GM12878 (cell line): ENCODE results near the gene PRPF40B. TPM values are rescaled to one million over a fixed set of nuclear protein-coding genes. Genes with fewer than 3 reads are reported as not detected.

Experiments
- CREB1 ChIP-seq: IDR thresholded peaks from 2 replicates; pipeline ENCODE4 v1.6.1; 2012; ENCODE audit warnings: low read depth, mild to moderate bottlenecking, inconsistent platforms
- IKZF1 ChIP-seq: fragments of 450-650 bp; conservative IDR thresholded peaks from 2 replicates; pipeline ENCODE4 v1.6.1; 2017; ENCODE audit warnings: antibody characterized with exemption, mild to moderate bottlenecking
- JUND ChIP-seq: IDR thresholded peaks from 2 replicates; pipeline ENCODE4 v1.6.1; 2012; ENCODE audit warnings: low read depth, mild to moderate bottlenecking, low read length, improper control_type of control experiment, moderate library complexity
- MEF2A ChIP-seq: IDR thresholded peaks from 2 replicates; pipeline ENCODE4 v1.6.1; 2011; ENCODE audit warnings: low read depth, mild to moderate bottlenecking, low read length, moderate library complexity; ENCODE audit not compliant: insufficient read depth
- MXI1 ChIP-seq: fragments of 150-350 bp; IDR thresholded peaks from 2 replicates; pipeline ENCODE4 v1.6.1; 2011; ENCODE audit warnings: low read depth, mild to moderate bottlenecking, inconsistent platforms, low read length, improper control_type of control experiment
- RCOR1 ChIP-seq: conservative IDR thresholded peaks from 2 replicates; pipeline ENCODE4 v1.6.1; 2012; ENCODE audit warnings: low read depth, low read length, improper control_type of control experiment
- RUNX3 ChIP-seq: IDR thresholded peaks from 2 replicates; pipeline ENCODE4 v1.6.1; 2012; ENCODE audit warnings: low read length, inconsistent platforms
- SMARCA5 ChIP-seq: fragments of 450-650 bp; IDR thresholded peaks from 2 replicates; pipeline ENCODE4 v1.6.1; 2017; ENCODE audit warnings: mild to moderate bottlenecking
- SUPT20H ChIP-seq: IDR thresholded peaks from 2 replicates; pipeline ENCODE4 v1.6.1; 2011; ENCODE audit warnings: low read depth, mild to moderate bottlenecking, low read length, moderate library complexity, borderline replicate concordance; ENCODE audit not compliant: control insufficient read depth
- TCF12 ChIP-seq: IDR thresholded peaks from 2 replicates; pipeline ENCODE4 v1.6.1; 2011; ENCODE audit warnings: low read depth, mild to moderate bottlenecking, low read length
- TCF3 ChIP-seq: IDR thresholded peaks from 2 replicates; pipeline ENCODE4 v1.6.1; 2012; ENCODE audit warnings: low read depth, mild to moderate bottlenecking, low read length, borderline replicate concordance; ENCODE audit not compliant: insufficient read depth
- ZNF274 ChIP-seq: IDR thresholded peaks from one replicate; pipeline ENCODE4 v1.8.0; 2011; ENCODE audit not compliant: insufficient read length, insufficient read depth
- ZNF687 ChIP-seq: fragments of 450-650 bp; IDR thresholded peaks from 2 replicates; pipeline ENCODE4 v1.6.1; 2017; ENCODE audit warnings: mild to moderate bottlenecking, moderate library complexity
- polyA plus RNA-seq, 11 experiments: library from polyadenylated mRNA; depleted of rRNA in 4 of 11; unstranded in 6 of 11; stranded (reverse) in 5 of 11; fragments of >200 nt; fragmentation: Nextera tagmentation in 4 of 11; fragmentation: Illumina TruSeq in 1 of 11; extraction: Ambion mirVana in 4 of 11; extraction: Trizol in 1 of 11; gene quantifications; 1 replicate in 1 of 11; 2 replicates in 10 of 11; pipeline versions ENCODE4 v1.2.1 to v1.2.3, GENCODE V29; 2011 to 2016; ENCODE audit warnings: inconsistent platforms in 2 of 11, missing spikeins in 2 of 11, low read depth in 1 of 11
- total RNA-seq, 4 experiments: library from RNA; depleted of rRNA in 3 of 4; stranded (reverse); fragments of >200 nt in 3 of 4; fragmentation: Illumina TruSeq in 1 of 4; extraction: Trizol in 1 of 4; gene quantifications; 2 replicates each; pipeline versions ENCODE4 v1.2.1 to v1.2.3, GENCODE V29; 2013 to 2021
- TF ChIP-seq, protein P1 (sequence below): fragments of 450-650 bp; IDR thresholded peaks from 2 replicates; pipeline ENCODE4 v1.6.1; 2016; ENCODE audit warnings: mild to moderate bottlenecking
- TF ChIP-seq, protein P2 (sequence below): fragments of 450-650 bp; IDR thresholded peaks from 2 replicates; pipeline ENCODE4 v1.6.1; 2016; ENCODE audit warnings: mild to moderate bottlenecking, moderate library complexity, borderline replicate concordance

PRPF40B gene
- total and polyA plus RNA-seq, 10 of the 15 experiments (the other 5 are each of a cell fraction or from before 2014, with no cell fraction given): 0.31 to 17.9 (median 7.3) TPM

GRCh38 chr12:49671031-49671765 is 47.8 kb downstream of the PRPF40B start (continued):
- TF ChIP-seq MXI1: no peak
- TF ChIP-seq RCOR1: no peak
- peak; percentile 19; the same call in 1 of the 2 replicates for TF ChIP-seq RUNX3
- TF ChIP-seq IKZF1: peak; percentile 50
- TF ChIP-seq JUND: no peak
- no peak for TF ChIP-seq SUPT20H
- peak; percentile 30 for TF ChIP-seq ZNF687
- 0 out of 2 replicates have a peak, but pooled peaks have one; percentile 36 for TF ChIP-seq SMARCA5
- TF ChIP-seq MEF2A: no peak
- peak; percentile 66; the same call in 1 of the 2 replicates for TF ChIP-seq TCF3
- TF ChIP-seq, protein P1, sequence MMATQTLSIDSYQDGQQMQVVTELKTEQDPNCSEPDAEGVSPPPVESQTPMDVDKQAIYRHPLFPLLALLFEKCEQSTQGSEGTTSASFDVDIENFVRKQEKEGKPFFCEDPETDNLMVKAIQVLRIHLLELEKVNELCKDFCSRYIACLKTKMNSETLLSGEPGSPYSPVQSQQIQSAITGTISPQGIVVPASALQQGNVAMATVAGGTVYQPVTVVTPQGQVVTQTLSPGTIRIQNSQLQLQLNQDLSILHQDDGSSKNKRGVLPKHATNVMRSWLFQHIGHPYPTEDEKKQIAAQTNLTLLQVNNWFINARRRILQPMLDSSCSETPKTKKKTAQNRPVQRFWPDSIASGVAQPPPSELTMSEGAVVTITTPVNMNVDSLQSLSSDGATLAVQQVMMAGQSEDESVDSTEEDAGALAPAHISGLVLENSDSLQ: peak; percentile 62; the same call in 1 of the 2 replicates
- TF ChIP-seq CREB1: 0 out of 2 replicates have a peak, but pooled peaks have one; percentile 26
- TF ChIP-seq, protein P2, sequence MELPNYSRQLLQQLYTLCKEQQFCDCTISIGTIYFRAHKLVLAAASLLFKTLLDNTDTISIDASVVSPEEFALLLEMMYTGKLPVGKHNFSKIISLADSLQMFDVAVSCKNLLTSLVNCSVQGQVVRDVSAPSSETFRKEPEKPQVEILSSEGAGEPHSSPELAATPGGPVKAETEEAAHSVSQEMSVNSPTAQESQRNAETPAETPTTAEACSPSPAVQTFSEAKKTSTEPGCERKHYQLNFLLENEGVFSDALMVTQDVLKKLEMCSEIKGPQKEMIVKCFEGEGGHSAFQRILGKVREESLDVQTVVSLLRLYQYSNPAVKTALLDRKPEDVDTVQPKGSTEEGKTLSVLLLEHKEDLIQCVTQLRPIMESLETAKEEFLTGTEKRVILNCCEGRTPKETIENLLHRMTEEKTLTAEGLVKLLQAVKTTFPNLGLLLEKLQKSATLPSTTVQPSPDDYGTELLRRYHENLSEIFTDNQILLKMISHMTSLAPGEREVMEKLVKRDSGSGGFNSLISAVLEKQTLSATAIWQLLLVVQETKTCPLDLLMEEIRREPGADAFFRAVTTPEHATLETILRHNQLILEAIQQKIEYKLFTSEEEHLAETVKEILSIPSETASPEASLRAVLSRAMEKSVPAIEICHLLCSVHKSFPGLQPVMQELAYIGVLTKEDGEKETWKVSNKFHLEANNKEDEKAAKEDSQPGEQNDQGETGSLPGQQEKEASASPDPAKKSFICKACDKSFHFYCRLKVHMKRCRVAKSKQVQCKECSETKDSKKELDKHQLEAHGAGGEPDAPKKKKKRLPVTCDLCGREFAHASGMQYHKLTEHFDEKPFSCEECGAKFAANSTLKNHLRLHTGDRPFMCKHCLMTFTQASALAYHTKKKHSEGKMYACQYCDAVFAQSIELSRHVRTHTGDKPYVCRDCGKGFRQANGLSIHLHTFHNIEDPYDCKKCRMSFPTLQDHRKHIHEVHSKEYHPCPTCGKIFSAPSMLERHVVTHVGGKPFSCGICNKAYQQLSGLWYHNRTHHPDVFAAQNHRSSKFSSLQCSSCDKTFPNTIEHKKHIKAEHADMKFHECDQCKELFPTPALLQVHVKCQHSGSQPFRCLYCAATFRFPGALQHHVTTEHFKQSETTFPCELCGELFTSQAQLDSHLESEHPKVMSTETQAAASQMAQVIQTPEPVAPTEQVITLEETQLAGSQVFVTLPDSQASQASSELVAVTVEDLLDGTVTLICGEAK: peak; percentile 27; the same call in 1 of the 2 replicates
- TF ChIP-seq TCF12: peak; percentile 57; the same call in 1 of the 2 replicates
- no peak for TF ChIP-seq ZNF274
